C4-2B (cell line): Measurements from ENCODE around the gene HCFC1.

Source experiments
- H3K27ac ChIP-seq: fragments of 450-650 bp; 2 replicates; pipeline ENCODE4 v1.5.1; 2017
- CTCF ChIP-seq: fragments of 450-650 bp; conservative IDR thresholded peaks from 2 replicates; pipeline ENCODE4 v1.5.1; 2017; ENCODE audit warnings: mild to moderate bottlenecking
- ZFX ChIP-seq: fragments of 450-650 bp; IDR thresholded peaks from 2 replicates; pipeline ENCODE4 v1.6.1; 2017

The HCFC1 gene

GRCh38 chrX:153908219-153908860 lies 63.3 kb downstream of the HCFC1 start:
- H3K27ac ChIP-seq: no peak overlapping the region
- TF ChIP-seq ZFX: no peak

GRCh38 chrX:153907456-153907855 lies 64.2 kb downstream of the HCFC1 start:
- no peak for TF ChIP-seq ZFX
- H3K27ac ChIP-seq: no peak overlapping the region

- no peak overlapping the region for H3K27ac ChIP-seq
- TF ChIP-seq ZFX (no peak), CTCF (no peak)
These were observed 65.3 kb downstream of the HCFC1 start for GRCh38 chrX:153906126-153906917.

GRCh38 chrX:153905481-153906095 lies 66.0 kb downstream of the HCFC1 start:
- TF ChIP-seq ZFX: no peak
- TF ChIP-seq CTCF: no peak
- no peak overlapping the region for H3K27ac ChIP-seq

- no peak within 1 kb of the TSS for H3K27ac ChIP-seq
- TF ChIP-seq CTCF: no peak
These were observed 67.3 kb downstream of the HCFC1 start, which contains the start of gene AVPR2 for GRCh38 chrX:153903991-153904957. Gene AVPR2, plus strand, starts transcription at chrX:153904673. Its CDS starts 473 bp downstream, at chrX:153905146.

- TF ChIP-seq ZFX (no peak), CTCF (no peak)
- no peak overlapping the region for H3K27ac ChIP-seq
These were observed 68.2 kb downstream of the HCFC1 start for GRCh38 chrX:153903238-153903980.

- TF ChIP-seq CTCF: no peak
- TF ChIP-seq ZFX: no peak
- no peak overlapping the region for H3K27ac ChIP-seq
These were observed 69.2 kb downstream of the HCFC1 start for GRCh38 chrX:153902385-153902784.
